Prostate gland (tissue), 2 donors: Measurements from ENCODE around the gene OR6C65.

Experiments
- CTCF ChIP-seq, 4 experiments: fragments of 200-600 bp in 2 of 4; fragments of 450-650 bp in 2 of 4; sonication (generic) in 2 of 4; IDR thresholded peaks; 1 replicate in 3 of 4; 2 replicates in 1 of 4; pipeline ENCODE4 v1.5.1; 2016 to 2019; ENCODE audit warnings: antibody characterized with exemption in 4 of 4, mild to moderate bottlenecking in 2 of 4, moderate library complexity in 2 of 4
- POLR2A ChIP-seq: fragments of 450-650 bp; IDR thresholded peaks from one replicate; pipeline ENCODE4 v1.6.1; 2016; ENCODE audit warnings: antibody characterized with exemption, mild to moderate bottlenecking
- POLR2AphosphoS5 ChIP-seq: sonication (generic); formaldehyde crosslinking; IDR thresholded peaks from one replicate; pipeline ENCODE4 v1.6.1; 2017; ENCODE audit warnings: antibody characterized with exemption

DNA sequence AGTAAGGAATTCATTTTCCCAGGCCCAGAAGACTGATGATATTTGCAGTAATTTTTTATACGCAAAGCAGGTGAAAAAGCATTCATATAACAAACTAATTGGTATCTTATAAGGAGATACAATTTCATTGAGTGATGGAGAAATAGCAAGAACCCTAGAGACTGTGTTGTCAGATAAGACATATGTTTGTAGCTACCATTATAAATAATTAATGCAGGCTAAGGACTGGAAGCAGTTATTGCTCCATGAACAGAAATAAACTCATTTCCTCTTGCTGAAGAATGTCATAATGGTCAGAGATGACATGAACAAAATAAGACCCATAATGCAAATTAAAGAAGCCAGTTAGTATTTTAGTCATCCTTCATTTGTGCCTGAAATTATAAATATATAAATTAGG, 45.0 kb downstream of the OR6C65 start:
- no peak for TF ChIP-seq CTCF (IDR thresholded peaks at IDR 0.05)
- TF ChIP-seq POLR2A: no peak
- no peak for TF ChIP-seq POLR2AphosphoS5
